Adrenal gland (tissue), 5 donors: ENCODE results near the gene ARF5.

Experiments used
- CTCF ChIP-seq, 6 experiments: fragments of 450-650 bp in 4 of 6; fragments of 200-600 bp in 2 of 6; sonication (generic) in 1 of 6; IDR thresholded peaks; 1 replicate in 5 of 6; 2 replicates in 1 of 6; pipeline versions ENCODE4 v1.5.1 to v1.8.0; 2016 to 2021; ENCODE audit warnings: antibody characterized with exemption in 6 of 6, mild to moderate bottlenecking in 2 of 6, moderate library complexity in 1 of 6
- POLR2A ChIP-seq, 2 donors: fragments of 450-650 bp; IDR thresholded peaks; one replicate each; pipeline ENCODE4 v1.6.1; 2017; ENCODE audit warnings: antibody characterized with exemption in 2 of 2, mild to moderate bottlenecking in 2 of 2, moderate library complexity in 1 of 2
- donor health status: DM: no; HTN: no; CAD: no.

DNA sequence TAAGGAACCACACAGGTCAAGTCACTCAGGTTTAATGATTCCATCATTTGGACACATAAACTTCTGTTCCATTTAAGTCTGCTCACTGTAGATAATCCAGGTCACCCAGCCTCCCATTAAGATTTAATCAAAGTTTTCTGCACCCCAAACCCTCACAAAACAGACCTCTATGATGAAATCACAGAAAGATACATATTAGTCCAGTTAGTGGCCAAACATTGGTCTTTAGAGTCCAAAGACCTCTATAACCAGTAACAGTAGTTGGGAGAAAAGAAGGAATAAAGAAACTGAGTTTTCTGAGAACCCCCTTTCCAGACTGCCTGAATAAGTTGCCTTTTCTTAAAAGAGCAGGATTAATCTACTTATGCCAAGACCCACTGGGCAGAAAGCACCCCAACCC, 7.6 kb upstream of the ARF5 start:
- TF ChIP-seq POLR2A (IDR thresholded peaks at IDR 0.05) (no peak), CTCF (IDR thresholded peaks at IDR 0.05) (no peak)
